SK-N-SH treated with all-trans-retinoic acid at 6 μM for 48 hours (cell line): ENCODE results near the gene B3GNT9.

Source experiments
- ARNTL ChIP-seq: fragments of 450-650 bp; formaldehyde crosslinking; IDR thresholded peaks from 2 replicates; pipeline ENCODE4 v1.5.0; 2020; ENCODE audit warnings: low read depth, mild to moderate bottlenecking, moderate library complexity, borderline replicate concordance
- GLIS3 ChIP-seq: fragments of 250-450 bp; sonication (Bioruptor Pico); IDR thresholded peaks from 2 replicates; pipeline ENCODE4 v1.5.0; 2020; ENCODE audit warnings: mild to moderate bottlenecking, moderate library complexity
- ZFP30 ChIP-seq: fragments of 450-650 bp; formaldehyde crosslinking; IDR thresholded peaks from 2 replicates; pipeline ENCODE4 v1.5.0; 2022; ENCODE audit warnings: mild to moderate bottlenecking, moderate library complexity
- ZNF565 ChIP-seq: fragments of 450-650 bp; formaldehyde crosslinking; conservative IDR thresholded peaks from 2 replicates; pipeline ENCODE4 v1.5.0; 2020; ENCODE audit warnings: low read depth, mild to moderate bottlenecking, moderate library complexity
- TF ChIP-seq, protein P1 (sequence below): fragments of 250-450 bp; sonication (Bioruptor Pico); IDR thresholded peaks from 2 replicates; pipeline ENCODE4 v1.8.0; 2020; ENCODE audit warnings: mild to moderate bottlenecking, moderate library complexity, borderline replicate concordance

DNA sequence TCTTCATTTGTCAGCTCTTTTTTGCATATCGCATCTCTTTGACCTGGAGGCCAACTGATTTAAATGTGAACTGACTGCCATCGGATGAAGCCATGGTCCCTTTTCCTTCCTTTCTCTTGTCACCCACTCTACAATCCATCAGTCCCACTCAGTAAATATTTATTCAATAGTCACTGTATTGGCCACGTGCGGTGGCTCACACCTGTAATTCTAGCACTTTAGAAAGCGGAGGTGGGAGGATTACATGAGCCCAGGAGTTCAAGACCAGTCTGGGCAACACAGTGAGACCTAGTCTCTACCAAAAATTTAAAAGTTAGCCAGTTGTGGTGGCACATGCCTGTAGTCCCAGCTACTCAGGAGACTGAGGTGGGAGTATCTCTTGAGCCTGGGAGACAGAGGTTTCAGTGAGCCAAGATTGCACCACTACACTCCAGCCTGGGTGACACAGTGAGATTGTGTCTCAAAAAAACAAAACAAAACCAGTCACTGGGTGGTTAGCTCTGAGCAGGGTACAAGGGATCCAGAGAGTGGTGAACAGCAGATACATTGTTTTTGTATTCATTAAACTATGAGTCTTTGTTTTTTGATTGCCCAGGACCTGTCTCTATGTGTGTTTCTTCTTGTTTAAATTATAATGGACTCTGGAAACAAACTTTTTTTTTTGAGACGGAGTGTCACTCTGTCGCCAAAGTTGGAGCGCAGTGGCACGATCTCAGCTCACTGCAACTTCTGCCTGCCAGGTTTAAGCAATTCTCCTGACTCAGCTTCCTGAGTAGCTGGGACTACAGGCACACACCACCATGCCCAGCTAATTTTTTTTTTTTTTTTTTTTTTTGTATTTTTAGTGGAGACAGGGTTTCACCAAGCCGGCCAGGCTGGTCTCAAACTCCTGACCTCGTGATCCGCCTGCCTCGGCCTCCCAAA is 34.1 kb downstream of the B3GNT9 start:
- TF ChIP-seq ARNTL (CRISPR knock-in tag): no peak
- no peak for TF ChIP-seq ZFP30
- TF ChIP-seq, protein P1, sequence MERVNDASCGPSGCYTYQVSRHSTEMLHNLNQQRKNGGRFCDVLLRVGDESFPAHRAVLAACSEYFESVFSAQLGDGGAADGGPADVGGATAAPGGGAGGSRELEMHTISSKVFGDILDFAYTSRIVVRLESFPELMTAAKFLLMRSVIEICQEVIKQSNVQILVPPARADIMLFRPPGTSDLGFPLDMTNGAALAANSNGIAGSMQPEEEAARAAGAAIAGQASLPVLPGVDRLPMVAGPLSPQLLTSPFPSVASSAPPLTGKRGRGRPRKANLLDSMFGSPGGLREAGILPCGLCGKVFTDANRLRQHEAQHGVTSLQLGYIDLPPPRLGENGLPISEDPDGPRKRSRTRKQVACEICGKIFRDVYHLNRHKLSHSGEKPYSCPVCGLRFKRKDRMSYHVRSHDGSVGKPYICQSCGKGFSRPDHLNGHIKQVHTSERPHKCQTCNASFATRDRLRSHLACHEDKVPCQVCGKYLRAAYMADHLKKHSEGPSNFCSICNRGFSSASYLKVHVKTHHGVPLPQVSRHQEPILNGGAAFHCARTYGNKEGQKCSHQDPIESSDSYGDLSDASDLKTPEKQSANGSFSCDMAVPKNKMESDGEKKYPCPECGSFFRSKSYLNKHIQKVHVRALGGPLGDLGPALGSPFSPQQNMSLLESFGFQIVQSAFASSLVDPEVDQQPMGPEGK: no peak
- TF ChIP-seq ZNF565 (CRISPR knock-in tag): no peak
- TF ChIP-seq GLIS3 (CRISPR knock-in tag): no peak
